Measurements from ENCODE around the gene WDFY1. TPM values are rescaled to one million over a fixed set of nuclear protein-coding genes. Genes with fewer than 3 reads are reported as not detected.

Gene WDFY1
- total RNA-seq, 4 donors from 2014 or later: 12.0 to 25.7 (median 17.1) TPM

DNA sequence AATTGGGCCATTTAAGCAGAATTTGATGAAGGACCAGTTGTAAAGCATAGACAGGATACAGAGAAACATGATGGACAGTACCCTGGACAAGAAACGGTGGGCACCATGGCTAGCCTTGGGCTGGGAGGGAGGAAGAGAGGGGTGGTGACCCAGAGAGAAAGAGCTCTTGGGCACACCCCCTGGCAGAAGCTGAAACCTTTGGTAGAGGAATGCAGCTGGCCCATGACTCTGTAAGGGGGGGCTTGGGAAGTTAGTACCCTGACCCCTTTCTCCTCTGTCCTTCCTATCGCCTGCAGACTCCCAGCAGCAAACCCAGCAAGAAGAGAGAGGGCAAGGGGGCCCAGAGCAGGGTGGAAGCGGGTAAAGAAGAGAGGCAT lies 44.7 kb upstream of the WDFY1 start:
- no peaks in the 10 kb centered on the region for H3K4me1 ChIP-seq
- intact Hi-C loops (cut with DNase I; ENCODE audit: low total_unique reads) (loop anchor here (5.0 kb wide), 1 partner anchor 382 kb away; no protein-coding TSS in a partner anchor), in situ Hi-C loops (cut with MboI; ENCODE audit: low sequenced_read_pairs in 4 of 4) (loop anchor here (5.0 to 10.0 kb wide), 3 partner anchors 285 to 297 kb away; no protein-coding TSS in a partner anchor)
- no peak overlapping the region for H3K4me3 ChIP-seq
- no peaks in the 10 kb centered on the region for H3K36me3 ChIP-seq
- ATAC-seq (no peak), DNase-seq (no peak)
- TF ChIP-seq, protein P1, sequence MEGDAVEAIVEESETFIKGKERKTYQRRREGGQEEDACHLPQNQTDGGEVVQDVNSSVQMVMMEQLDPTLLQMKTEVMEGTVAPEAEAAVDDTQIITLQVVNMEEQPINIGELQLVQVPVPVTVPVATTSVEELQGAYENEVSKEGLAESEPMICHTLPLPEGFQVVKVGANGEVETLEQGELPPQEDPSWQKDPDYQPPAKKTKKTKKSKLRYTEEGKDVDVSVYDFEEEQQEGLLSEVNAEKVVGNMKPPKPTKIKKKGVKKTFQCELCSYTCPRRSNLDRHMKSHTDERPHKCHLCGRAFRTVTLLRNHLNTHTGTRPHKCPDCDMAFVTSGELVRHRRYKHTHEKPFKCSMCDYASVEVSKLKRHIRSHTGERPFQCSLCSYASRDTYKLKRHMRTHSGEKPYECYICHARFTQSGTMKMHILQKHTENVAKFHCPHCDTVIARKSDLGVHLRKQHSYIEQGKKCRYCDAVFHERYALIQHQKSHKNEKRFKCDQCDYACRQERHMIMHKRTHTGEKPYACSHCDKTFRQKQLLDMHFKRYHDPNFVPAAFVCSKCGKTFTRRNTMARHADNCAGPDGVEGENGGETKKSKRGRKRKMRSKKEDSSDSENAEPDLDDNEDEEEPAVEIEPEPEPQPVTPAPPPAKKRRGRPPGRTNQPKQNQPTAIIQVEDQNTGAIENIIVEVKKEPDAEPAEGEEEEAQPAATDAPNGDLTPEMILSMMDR (IDR thresholded peaks at IDR 0.05 in 4 of 5, conservative IDR thresholded peaks at IDR 0.05 in 1 of 5): no peak
- TF ChIP-seq POLR2A (IDR thresholded peaks at IDR 0.05): no peak
- H3K9me3 ChIP-seq: no peaks in the 10 kb centered on the region
- no peaks in the 10 kb centered on the region for H3K27me3 ChIP-seq
- no peak overlapping the region for H3K27ac ChIP-seq

DNA sequence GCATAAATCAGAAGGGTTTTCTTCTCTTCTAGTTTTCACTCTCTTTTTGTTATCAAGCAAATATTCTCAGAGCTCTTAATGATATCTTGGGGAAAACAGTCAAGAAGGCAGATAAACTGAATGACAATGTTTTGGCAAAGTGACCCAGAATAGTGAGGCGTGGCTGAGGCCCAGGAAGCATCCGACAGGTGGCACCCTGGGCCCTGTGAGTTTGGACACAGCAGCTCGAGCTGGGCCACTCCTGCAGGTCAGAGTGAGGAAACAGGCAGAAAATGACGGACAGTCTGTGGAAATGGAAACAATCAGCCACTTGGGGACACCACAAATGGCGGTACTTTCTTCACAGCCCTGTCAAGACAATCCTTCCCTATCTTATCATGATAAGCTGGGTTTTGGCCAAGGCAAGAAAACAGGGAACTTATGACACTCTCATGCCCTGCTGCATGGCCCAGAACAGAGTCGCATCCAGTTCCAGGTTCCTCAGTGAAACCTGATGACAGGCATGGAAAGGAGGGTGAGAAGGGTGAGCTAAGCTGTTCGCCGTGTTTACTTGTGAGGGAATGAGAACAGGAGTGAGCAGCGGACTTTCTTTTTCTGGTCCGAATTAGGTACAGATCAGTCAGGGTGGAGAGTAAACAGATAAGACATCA lies 44.2 kb upstream of the WDFY1 start:
- in situ Hi-C loops (cut with MboI; ENCODE audit: low sequenced_read_pairs in 4 of 4): no loop called here
- Histone ChIP-seq H3K4me1 (no peaks in the 10 kb centered on the region), H3K36me3 (no peaks in the 10 kb centered on the region), H3K4me3 (no peak overlapping the region), H3K27ac (no peak overlapping the region), H3K27me3 (no peaks in the 10 kb centered on the region), H3K9me3 (no peaks in the 10 kb centered on the region)
- intact Hi-C loops (cut with DNase I; ENCODE audit: low total_unique reads): no loop called here
- DNase-seq: no peak
- ATAC-seq: no peak
- no peak for TF ChIP-seq POLR2A (IDR thresholded peaks at IDR 0.05)
- TF ChIP-seq, protein P1 (IDR thresholded peaks at IDR 0.05 in 4 of 5, conservative IDR thresholded peaks at IDR 0.05 in 1 of 5): no peak

DNA sequence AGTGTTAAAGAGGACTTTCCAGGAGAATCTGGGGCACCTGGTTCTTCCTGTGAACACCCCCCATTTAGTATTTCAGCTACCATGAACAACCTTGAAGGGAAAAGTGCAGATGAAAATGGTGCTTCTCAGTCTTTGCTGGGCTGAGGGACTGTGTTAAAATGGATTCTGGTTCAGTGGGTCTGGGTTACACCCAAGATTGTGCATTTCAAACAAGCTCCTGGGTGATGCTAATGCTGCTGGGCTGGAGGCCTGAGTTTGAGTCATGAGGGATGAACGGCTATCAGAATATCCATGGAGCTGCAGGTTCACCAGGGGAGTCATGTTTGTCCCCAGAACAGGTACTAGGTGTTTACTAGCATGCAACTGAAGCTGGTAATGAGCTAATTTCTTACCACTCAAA lies 36.1 kb upstream of the WDFY1 start:
- TF ChIP-seq POLR2A (IDR thresholded peaks at IDR 0.05): no peak
- TF ChIP-seq, protein P1 (IDR thresholded peaks at IDR 0.05 in 4 of 5, conservative IDR thresholded peaks at IDR 0.05 in 1 of 5): no peak
- ATAC-seq: no peak
- Histone ChIP-seq H3K4me1 (no peaks in the 10 kb centered on the region), H3K27ac (no peak overlapping the region), H3K4me3 (no peak overlapping the region), H3K9me3 (no peaks in the 10 kb centered on the region), H3K27me3 (no peaks in the 10 kb centered on the region), H3K36me3 (no peaks in the 10 kb centered on the region)
- DNase-seq: no peak
- intact Hi-C loops (cut with DNase I; ENCODE audit: low total_unique reads): no loop called here
- in situ Hi-C loops (cut with MboI; ENCODE audit: low sequenced_read_pairs in 4 of 4): no loop called here

DNA sequence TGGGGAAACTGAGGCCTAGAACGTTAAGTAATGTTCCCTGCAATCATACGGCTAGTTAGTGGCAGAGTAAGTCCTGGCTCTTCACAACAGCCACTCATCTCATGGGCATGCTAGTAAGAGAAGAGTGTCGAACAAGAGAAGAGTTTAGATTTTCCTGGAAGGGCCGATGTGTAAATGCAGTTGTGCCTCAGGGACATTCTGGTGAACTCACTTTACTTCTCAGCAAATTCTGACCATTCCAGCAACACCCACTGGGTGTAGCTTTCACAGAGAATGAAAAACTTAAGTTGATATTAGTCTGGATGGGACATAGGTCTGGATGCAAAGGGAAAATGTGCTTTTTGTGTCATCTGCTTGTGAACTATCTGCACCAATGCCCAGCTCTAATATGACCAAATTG lies 35.7 kb upstream of the WDFY1 start:
- no peak for ATAC-seq

More for the DNA sequence above, 35.7 kb upstream of the WDFY1 start:
- H3K27me3 ChIP-seq: no peaks in the 10 kb centered on the region
- intact Hi-C loops (cut with DNase I; ENCODE audit: low total_unique reads) (no loop called here), in situ Hi-C loops (cut with MboI; ENCODE audit: low sequenced_read_pairs in 4 of 4) (no loop called here)
- no peaks in the 10 kb centered on the region for H3K36me3 ChIP-seq
- no peak overlapping the region for H3K27ac ChIP-seq
- no peak for DNase-seq
- no peaks in the 10 kb centered on the region for H3K4me1 ChIP-seq
- TF ChIP-seq POLR2A (IDR thresholded peaks at IDR 0.05): no peak
- TF ChIP-seq, protein P1 (IDR thresholded peaks at IDR 0.05 in 4 of 5, conservative IDR thresholded peaks at IDR 0.05 in 1 of 5): no peak
- H3K9me3 ChIP-seq: no peaks in the 10 kb centered on the region
- H3K4me3 ChIP-seq: no peak overlapping the region
